Measurements from ENCODE around the gene GPR108. TPM values are rescaled to one million over a fixed set of nuclear protein-coding genes. Genes with fewer than 3 reads are reported as not detected.

GPR108 gene
- total RNA-seq, 1 donor from 2014 or later = 38.3 TPM

DNA sequence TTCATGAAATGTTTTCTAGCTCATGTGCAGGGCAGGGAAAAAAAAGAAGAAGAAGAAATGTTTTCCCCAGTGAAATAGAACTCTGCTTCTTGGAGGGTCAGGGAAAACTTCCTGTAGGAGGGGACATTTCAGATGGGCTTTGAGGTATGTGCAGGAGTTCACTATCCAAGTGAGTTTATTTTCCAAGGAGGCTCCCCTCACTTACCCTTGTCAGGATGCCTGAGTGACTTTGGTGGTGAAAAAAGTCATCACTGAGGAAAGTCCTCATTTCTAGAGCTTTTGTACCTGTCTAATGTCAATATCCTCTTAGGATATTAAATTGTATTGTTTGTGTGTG lies 16.3 kb downstream of the GPR108 start:
- H3K36me3 ChIP-seq = no peaks in the 10 kb centered on the region
- Mint-ChIP-seq H3K27ac (no peak overlapping the region), H3K4me1 (peaks cover 11% of the 10 kb centered on the region), H3K4me3 (no peak overlapping the region), H3K9me3 (peaks cover 5% of the 10 kb centered on the region), H3K36me3 (no peaks in the 10 kb centered on the region), H3K27me3 (ENCODE audit: insufficient read depth, low read depth) (peaks cover 19% of the 10 kb centered on the region)
- no peak overlapping the region for H3K27ac ChIP-seq
- H3K4me2 ChIP-seq = no peak overlapping the region
- no peak overlapping the region for H2AFZ ChIP-seq (replicated peaks)
- no peaks in the 10 kb centered on the region for H3K9me3 ChIP-seq (ENCODE audit: low read depth)
- H3K4me3 ChIP-seq = no peak overlapping the region
- TF ChIP-seq EZH2 (IDR thresholded peaks at IDR 0.05) = no peak
- TF ChIP-seq EZH2phosphoT487 (IDR thresholded peaks at IDR 0.05) = no peak
- TF ChIP-seq, protein P1, sequence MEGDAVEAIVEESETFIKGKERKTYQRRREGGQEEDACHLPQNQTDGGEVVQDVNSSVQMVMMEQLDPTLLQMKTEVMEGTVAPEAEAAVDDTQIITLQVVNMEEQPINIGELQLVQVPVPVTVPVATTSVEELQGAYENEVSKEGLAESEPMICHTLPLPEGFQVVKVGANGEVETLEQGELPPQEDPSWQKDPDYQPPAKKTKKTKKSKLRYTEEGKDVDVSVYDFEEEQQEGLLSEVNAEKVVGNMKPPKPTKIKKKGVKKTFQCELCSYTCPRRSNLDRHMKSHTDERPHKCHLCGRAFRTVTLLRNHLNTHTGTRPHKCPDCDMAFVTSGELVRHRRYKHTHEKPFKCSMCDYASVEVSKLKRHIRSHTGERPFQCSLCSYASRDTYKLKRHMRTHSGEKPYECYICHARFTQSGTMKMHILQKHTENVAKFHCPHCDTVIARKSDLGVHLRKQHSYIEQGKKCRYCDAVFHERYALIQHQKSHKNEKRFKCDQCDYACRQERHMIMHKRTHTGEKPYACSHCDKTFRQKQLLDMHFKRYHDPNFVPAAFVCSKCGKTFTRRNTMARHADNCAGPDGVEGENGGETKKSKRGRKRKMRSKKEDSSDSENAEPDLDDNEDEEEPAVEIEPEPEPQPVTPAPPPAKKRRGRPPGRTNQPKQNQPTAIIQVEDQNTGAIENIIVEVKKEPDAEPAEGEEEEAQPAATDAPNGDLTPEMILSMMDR (IDR thresholded peaks at IDR 0.05) = no peak
- no peaks in the 10 kb centered on the region for H3K79me2 ChIP-seq (ENCODE audit: low read depth)
- H3F3A ChIP-seq (ENCODE audit: low read depth) = peaks cover 4% of the 10 kb centered on the region
- no peaks in the 10 kb centered on the region for H4K20me1 ChIP-seq (ENCODE audit: low read depth)
- DNase-seq (ENCODE audit: low spot score) = no peak
- no peak overlapping the region for H3K9ac ChIP-seq
- no peaks in the 10 kb centered on the region for H3K4me1 ChIP-seq
- no peaks in the 10 kb centered on the region for H3K27me3 ChIP-seq

DNA sequence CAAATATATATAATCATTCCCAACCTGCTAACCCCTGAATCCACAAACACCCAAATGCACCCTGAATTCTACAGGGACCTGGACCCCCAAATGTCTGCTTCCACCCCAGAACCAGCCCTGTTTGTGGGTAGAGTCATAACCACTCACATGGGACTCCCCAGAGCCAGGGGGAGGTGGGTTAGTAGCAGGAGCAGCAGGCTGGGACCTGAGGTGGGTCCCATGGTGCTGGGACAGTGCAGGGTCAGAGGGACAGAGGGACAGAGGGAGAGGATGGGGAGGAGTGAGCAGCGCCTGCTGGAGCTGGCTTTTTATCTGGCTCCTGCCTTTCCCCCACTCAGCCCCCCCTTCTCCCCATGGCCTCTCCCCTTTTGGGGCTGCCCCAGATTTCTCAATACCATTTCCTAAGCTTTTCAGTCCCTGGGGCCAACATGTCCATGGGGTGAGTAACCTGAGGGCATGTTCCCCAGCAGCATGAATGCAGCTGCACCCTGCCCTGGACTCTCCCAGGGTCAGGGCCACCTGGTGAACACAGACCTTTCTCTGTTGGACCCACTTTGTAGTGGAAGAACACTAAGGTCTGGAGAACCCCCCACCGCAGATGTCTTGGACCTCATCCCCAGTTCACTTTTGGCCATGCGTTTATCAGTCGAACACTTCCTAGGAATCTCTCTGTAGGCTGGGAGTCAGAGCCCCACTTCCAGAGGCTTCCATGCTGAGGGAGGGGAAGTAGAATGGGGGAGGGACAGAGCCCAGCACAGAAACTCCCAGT lies 16.8 kb downstream of the GPR108 start, which contains the start of gene C3:
Gene C3, minus strand, starts transcription at position 282 of the 769 bp plus-strand sequence. Its CDS starts 61 bp downstream, at position 221.
- Histone ChIP-seq H3K27me3 (no peaks in the 10 kb centered on the region), H2AFZ (replicated peaks) (no peak within 1 kb of the TSS), H4K20me1 (ENCODE audit: low read depth) (no peaks in the 10 kb centered on the region), H3K27ac (no peak within 1 kb of the TSS), H3K4me3 (no peak within 1 kb of the TSS), H3K4me1 (no peaks in the 10 kb centered on the region), H3F3A (ENCODE audit: low read depth) (peaks cover 4% of the 10 kb centered on the region), H3K79me2 (ENCODE audit: low read depth) (no peaks in the 10 kb centered on the region), H3K36me3 (no peaks in the 10 kb centered on the region), H3K9me3 (ENCODE audit: low read depth) (no peaks in the 10 kb centered on the region), H3K9ac (no peak within 1 kb of the TSS), H3K4me2 (no peak within 1 kb of the TSS)
- H3K9me3 Mint-ChIP-seq = peaks cover 5% of the 10 kb centered on the region
- H3K4me1 Mint-ChIP-seq = peaks cover 10% of the 10 kb centered on the region
- H3K27me3 Mint-ChIP-seq (ENCODE audit: insufficient read depth, low read depth) = peaks cover 21% of the 10 kb centered on the region
- DNase-seq (ENCODE audit: low spot score) = no peak
- TF ChIP-seq EZH2phosphoT487 (IDR thresholded peaks at IDR 0.05) (no peak), EZH2 (IDR thresholded peaks at IDR 0.05) (no peak)
- TF ChIP-seq, protein P1 (IDR thresholded peaks at IDR 0.05) = no peak
- no peaks in the 10 kb centered on the region for H3K36me3 Mint-ChIP-seq
- no peak within 1 kb of the TSS for H3K4me3 Mint-ChIP-seq
- H3K27ac Mint-ChIP-seq = no peak within 1 kb of the TSS

DNA sequence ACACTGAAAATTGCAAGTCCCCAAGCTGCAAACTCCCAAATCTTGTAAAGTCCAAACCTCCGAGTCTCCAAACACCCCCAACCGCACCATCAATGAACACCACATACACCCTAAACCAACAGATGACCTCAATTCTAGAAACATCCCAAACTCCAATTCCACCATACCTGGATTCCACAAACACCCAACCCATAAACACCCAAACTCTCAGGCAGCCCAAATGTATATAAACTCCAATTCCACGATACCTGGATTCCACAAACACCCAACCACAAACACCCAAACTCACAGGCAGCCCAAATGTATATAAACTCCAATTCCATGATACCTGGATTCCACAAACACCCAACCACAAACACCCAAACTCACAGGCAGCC lies 17.4 kb downstream of the GPR108 start:
- peaks cover 7% of the 10 kb centered on the region for H3K4me1 Mint-ChIP-seq
- Histone ChIP-seq H3K27me3 (no peaks in the 10 kb centered on the region), H3K79me2 (ENCODE audit: low read depth) (no peaks in the 10 kb centered on the region), H3K9ac (no peak overlapping the region), H2AFZ (replicated peaks) (no peak overlapping the region), H3K4me2 (no peak overlapping the region), H3F3A (ENCODE audit: low read depth) (peaks cover 4% of the 10 kb centered on the region), H3K4me3 (no peak overlapping the region), H3K27ac (no peak overlapping the region), H3K4me1 (no peaks in the 10 kb centered on the region), H3K9me3 (ENCODE audit: low read depth) (no peaks in the 10 kb centered on the region), H3K36me3 (no peaks in the 10 kb centered on the region), H4K20me1 (ENCODE audit: low read depth) (no peaks in the 10 kb centered on the region)
- H3K36me3 Mint-ChIP-seq = no peaks in the 10 kb centered on the region
- no peak overlapping the region for H3K4me3 Mint-ChIP-seq
- H3K27me3 Mint-ChIP-seq (ENCODE audit: insufficient read depth, low read depth) = peaks cover 21% of the 10 kb centered on the region
- no peak overlapping the region for H3K27ac Mint-ChIP-seq
- TF ChIP-seq EZH2 (IDR thresholded peaks at IDR 0.05) (no peak), EZH2phosphoT487 (IDR thresholded peaks at IDR 0.05) (no peak)
- TF ChIP-seq, protein P1 (IDR thresholded peaks at IDR 0.05) = no peak
- no peak for DNase-seq (ENCODE audit: low spot score)
- H3K9me3 Mint-ChIP-seq = peaks cover 5% of the 10 kb centered on the region
